Tongue (tissue), 2 donors: ENCODE data around the gene PTGIS. TPM values are rescaled to one million over a fixed set of nuclear protein-coding genes. Genes with fewer than 3 reads are reported as not detected.
A peak's percentile ranks its signal among the peaks of the same experiment; 100 is the strongest.

Source experiments
- DNase-seq: peaks from one replicate; pipeline ENCODE4 v3.0.0-alpha.2; 2015
- total RNA-seq: library from RNA; depleted of rRNA; stranded (reverse); fragments of >200 nt; gene quantifications from one replicate; pipeline ENCODE4 v1.2.3, GENCODE V29; 2014

PTGIS gene
- total RNA-seq, 1 donor from 2014 or later, result 27.7 TPM

DNA sequence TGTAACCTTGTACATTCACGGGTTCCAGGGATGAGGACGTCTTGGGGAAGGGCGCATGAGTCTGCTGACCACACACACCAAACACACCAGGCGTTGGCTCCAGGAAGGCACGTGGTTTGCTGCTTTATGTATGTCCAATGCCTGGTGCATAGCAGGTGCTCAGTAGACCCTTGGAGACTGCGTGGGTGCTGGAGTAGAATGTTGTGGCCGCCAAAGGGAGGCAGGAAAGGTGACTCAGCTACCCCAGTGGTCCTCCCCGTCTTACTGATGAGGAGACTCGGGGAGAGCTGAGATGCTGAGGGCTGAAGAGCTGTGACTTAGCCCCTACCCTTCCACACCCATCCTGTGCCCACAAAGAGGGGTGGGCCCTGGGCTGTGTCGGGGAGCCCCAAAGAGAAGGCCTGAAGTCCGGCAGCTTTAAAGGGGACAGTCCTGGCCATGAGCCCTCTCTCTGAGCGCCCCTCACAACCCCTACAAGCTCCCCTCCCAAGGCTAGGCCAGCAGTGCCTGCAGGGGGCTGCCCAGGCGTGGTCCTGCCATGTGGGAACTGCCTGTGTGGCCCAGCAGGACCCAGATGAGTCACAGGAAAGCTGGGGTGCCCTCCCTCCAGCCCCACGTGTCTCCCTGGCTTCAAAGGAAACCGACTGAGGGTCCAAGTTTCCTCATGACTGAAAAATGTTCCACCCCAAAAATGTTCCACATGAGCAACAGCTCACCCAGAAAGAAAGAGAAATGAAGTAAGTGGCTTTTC is 28.0 kb upstream of the PTGIS start:
- DNase-seq, result no peak

DNA sequence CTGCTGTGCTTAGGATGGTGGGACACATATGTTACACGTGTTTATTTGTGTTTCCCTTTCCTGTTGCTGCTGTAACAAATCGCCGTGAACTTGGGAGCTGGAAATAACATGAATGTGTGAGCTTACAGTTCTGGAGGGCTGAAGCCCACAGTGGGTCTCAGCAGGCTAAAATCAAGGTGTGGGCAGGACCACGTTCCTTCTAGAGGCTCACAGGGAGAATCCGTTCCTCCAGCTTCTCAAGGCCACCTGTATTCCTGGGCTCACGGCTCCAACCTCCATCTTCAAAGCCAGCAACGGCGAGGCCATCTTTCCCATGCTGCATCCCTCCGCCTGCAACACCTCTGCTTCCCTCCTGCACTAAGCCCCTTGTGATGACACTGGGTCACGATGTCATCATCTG is 27.4 kb upstream of the PTGIS start:
- no peak for DNase-seq

DNA sequence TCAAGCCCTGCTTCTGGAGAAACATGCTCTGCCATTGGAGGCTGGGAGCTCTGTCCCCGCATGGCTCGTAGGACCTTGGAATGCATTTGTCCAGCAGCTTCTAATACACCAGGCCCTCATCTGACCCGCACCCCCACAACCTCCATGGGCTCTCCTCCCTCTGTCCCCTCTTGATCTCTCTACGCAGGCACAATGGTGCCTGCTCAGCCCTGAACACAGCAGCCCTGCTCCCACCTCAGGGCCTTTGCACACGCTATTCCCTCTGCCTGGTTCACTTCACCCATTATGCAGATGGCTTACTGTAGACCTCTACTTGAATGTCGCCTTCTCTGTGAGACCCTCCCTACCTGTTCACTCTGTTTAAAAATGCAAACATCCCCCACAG is 27.0 kb upstream of the PTGIS start:
- no peak for DNase-seq

DNA sequence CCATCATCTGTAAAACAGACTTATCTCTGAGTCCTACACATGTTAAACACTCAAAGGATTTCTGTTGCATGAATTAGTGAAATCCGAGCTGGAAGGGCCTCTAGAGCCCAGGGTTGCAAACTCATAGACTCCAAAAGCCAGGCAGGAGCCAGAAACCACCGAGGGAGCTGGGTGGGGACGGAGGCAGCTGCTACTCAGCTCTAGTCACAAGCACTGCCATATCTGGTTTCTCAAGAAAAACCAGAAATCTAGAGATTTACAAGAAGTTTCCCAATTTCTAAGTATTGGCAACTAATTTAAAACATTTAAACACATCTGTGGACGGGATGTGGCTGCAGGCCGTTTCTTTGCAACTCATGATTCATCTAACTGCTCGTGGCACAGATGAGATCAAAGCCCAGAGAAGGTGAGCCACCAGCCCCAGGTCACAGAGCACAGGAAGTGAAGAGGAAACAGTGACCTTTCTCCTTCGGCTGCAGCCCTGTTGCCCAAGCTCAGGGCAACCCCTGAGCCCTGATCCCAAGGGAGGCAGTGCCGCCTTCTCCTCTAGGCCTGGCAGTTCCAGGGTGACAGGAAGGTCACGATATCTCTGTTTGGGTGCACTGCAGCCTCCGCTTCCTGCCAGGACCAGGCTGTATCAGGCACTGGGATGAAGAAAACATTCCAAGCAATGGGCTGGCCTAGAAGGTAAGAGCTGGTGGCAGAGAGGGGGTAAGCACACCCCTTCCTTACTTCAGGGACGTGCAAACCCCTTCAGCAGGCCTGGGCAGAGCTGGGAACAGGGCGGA is 26.4 kb upstream of the PTGIS start:
- DNase-seq, result peak; percentile 92

DNA sequence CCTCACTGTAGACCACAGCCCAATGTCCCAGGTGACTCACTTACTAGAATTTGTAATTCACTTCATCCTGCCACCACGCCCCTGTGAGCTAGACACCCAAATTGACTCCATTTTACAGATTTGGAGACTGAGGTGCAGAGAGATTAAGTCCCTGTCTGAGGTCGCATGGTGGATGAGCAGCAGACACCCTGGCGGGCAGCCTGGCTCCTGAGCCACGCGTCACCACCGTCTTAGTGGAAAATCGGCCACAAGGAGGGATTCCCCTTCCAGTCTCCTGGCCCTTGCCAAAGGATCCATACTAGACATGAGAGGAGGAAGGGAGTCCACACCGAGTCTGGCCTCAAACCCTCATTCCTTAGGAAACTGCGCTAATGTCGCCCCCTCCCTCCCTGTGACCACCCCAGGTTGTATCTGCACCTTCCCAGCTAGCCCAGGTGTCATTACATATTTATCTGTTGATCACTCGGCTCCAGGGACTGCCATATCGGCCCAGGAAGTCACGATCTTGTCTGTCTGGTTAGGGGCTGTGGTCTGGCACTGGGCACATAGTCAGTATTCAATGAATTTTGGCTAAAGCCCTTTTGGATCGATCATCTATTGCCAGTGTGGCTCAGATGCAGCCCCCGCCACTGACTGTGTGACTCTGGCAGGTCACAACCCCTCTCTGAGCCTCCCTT is 25.7 kb upstream of the PTGIS start:
- DNase-seq, result no peak

DNA sequence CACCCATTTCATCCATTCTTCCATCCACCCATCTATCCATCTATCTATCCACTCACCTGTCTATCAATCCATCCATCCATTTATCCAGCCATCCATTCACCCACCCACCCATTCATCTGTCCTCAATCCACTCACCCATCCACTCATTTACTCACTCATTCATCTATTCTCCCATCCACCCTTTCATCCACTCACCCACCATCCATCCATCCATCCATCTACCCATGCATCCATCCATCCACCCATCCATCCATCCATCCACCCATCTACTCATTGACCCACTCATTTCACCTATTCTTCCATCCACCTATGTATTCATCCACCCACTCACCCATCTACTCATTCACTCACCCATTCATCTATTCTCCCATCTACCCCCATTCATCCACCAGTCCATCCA is 24.2 kb upstream of the PTGIS start:
- DNase-seq, result no peak

DNA sequence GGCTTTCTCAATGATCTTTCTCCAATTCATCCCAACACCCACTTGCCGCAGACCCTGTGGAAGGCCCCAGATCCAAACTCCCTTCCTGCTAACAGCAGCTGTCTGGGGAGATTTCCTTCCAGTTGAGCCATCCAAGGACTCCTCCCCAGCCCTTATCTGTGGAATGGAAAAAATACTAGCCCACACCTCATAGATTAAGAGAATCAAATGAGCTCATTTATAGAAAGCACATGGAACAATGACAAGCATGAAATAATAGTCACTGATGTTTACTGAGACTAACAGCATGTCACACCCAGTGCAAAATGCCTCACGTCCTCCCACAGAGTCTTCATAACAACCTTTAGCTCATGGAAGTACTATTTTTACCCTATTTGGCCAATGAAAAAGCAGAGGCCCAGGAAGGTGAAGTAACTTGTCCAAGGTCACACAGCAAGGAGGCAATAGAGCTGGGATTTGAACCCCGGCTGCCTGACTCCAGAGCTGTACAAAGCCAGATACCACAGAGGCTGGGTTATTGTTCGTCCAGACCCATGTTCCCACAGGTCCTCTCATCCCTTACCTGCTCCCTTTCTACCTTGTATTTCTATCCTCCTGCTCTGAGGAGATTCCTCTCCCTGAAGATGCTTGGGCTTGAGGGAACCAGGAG is 23.4 kb upstream of the PTGIS start:
- peak; percentile 75 for DNase-seq

DNA sequence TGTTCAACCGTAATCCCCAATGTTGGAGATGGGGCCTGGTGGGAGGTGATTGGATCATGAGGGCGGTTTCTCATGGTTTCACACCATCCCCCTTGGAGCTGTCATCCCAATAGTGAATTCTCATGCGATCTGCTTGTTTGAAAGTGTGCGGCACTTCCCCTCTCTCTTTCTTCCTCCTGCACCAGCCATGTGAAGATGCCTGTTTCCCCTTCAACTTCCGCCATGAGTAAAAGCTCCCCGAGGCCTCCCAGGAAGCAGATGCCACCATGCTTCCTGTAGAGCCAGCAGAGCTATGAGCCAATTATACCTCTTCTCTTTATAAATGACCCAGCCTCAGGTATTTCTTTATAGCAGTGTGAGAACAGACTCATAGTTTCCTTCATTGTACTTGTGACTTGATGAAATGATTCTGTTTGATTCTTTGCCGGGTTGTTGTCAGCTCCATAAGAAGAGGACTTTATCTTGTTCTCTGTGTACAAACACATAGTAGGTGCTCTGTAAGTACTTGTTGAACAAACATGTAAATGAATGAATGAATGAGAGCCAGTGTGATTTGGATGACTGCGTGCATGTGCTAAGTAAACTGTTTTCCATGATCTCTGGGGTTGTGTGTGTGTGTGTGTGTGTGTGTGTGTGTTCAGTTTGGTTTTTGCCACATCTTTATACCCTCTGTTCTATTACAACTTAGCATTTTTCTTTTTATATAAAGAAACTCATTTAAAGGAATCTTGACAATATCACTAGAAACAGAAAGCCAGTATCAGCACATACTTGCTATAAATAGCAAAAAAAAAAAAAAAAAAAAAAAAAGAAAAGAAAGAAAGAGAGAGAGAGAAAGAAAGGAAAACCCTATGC is 22.5 kb upstream of the PTGIS start:
- DNase-seq, result no peak

DNA sequence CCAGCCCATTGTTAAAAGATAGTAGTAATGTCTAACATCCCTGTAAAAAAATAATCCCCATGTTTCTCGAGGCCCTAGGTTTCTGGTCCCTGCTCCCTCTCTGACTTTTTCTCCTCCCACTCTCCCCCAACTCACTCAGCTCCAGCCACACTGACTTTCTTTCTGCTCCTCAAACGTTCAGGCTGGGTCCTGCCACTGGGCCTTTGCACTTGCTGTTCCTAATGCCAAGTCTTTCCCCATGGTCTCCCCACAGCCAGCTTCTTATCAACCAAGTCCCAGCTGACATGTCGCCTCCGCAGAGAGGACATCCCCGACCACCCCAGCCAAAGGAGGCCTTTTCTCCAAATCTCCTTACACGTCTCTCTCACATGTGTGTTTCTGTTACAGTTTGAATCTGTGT is 21.8 kb upstream of the PTGIS start:
- no peak for DNase-seq

DNA sequence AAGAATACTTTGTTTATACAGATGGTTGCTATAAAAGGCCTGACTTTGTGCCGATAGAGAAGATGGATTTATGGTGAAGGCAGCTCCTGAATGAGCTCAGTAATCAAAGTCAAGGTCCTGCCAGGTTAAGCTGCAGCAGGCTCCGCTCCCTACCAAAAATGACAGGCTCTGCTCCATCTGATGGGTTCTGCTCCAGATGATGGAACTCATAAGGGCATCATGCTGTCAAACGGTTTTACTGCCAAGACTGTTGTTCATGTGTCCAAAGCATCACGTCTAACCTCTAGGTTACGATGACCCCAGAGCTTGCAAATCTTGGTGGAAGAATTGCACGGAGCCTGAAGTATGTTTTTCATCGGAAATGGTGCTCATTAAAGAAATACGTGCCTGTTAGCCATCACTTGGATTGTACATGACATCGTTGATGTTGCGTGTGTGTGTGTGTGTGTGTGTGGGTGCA is 19.2 kb upstream of the PTGIS start:
- DNase-seq, result peak; percentile 72

DNA sequence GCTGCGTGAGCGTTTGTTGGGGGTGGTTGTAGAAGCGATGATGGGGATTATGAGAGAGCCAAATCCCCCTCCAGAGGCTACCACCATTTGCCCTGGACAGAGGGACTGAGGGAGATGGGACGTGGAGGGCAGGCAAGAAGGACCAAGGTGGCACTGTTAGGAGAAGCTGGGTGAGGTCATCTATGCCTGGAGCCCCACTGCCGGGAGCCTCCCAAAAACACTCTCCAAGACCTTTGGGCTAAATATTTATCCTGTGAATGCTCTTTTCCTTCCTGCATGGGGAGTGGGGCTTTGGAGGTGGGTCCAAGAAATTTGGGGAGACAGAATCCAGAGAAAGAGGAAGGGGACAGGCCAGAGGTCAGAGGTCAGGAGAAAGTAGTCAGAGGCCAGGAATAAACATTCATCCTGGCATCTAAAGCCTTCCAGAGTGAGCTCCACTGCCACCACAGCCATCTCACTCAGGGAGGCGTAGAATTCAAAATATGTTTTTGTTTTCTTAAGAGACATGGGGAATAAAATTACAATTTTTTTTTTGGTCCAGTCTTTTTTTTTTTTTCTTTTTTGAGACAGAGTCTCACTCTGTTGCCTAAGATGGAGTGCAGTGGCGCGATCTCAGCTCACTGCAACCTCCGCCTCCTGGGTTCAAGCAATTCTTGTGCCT is 17.8 kb upstream of the PTGIS start:
- DNase-seq, result no peak

DNA sequence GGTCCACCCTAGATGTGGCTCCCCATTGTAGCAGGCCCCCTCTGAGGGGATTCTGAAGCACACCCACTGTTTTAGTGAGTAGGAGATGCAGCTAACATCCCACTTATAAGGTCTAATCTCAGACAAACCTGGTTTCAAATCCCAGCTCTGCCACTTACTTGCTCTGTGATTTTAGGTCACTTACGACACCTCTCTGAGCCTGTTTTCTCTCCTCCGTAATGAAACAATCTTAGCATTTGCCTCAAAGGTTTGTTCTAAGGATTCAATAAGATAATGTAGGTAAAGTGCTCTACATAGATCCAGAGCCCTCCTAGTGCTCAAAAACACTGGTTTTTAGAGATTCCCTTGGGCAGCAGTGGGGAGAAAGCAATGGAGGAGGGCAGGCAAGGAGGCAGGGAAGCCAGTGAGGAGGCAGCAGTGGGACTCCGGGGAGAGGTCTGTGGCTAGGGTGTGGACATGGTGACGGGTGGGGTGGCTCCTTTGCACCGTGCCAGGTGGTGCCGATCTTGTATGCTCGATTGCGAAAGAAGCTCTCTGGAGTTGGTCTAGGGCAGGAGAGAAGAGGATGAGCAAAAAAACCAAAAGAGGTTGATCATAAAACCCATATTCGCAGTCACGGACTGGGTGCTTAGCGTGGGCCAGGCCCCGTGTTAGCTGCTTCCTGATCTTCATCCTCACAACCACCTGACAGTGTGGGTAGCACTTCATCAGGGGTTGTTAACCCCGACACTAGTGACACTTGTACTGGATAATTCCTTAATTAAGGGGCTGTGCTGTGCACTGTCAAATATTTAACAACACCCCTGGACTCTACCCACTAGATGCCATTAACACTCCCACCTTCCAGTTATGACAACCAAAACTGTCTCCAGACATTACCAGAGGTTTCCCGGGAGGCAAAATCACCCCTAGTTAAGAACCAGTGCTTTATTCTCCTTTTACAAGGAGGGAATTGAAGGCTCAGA is 16.8 kb upstream of the PTGIS start:
- DNase-seq, result no peak

DNA sequence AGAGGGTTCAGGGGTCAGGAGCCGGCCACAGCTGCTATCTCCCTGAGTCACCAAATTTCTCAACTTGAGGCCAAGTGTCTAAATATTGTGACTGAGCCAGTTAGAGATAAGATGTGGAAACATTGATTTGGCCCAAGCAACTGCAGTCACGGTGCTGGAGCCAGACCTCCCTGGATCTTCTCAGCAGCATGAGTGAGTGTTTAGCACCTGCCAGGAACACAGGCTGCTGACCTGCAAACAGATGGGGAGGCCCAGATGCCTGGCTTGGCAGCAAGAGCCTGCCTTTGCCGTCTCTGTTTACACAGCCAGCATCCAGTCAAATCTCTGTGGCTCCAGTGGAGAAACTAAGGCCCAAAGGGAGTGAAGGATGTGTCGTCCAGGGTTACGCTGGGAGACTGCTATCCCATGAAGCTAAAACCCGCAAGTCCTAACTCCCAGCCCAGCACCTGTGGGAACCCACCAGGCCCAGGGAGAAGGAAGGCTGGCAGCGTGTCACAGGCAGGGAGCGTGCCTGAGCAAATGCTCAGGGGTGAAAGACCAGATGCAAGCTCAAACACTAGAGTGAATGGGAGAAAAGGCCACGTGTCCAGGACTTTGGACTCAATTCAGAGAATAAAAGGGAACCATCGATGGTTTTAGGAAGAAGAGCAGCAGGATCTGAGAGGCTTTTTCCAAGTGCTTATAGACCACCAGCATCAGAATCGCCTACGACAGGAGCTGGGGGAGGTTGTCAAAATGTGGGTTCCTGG is 15.9 kb upstream of the PTGIS start:
- peak; percentile 96 for DNase-seq

DNA sequence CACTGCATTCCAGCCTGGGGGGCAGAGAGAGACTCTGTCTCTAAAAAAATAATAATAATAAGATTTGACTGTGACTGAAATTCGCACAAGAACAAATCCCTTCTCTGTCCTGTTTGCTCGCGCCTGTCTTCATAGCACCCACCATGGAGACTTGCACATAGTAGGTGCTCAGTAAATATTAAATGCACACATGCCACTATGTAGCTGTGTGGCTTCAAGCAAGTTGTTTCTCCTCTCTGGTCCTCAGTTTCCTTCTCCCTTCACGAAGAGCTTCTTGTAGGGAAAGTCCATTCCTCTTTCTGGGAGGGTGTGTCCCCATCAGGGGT is 15.4 kb upstream of the PTGIS start:
- DNase-seq, result no peak

DNA sequence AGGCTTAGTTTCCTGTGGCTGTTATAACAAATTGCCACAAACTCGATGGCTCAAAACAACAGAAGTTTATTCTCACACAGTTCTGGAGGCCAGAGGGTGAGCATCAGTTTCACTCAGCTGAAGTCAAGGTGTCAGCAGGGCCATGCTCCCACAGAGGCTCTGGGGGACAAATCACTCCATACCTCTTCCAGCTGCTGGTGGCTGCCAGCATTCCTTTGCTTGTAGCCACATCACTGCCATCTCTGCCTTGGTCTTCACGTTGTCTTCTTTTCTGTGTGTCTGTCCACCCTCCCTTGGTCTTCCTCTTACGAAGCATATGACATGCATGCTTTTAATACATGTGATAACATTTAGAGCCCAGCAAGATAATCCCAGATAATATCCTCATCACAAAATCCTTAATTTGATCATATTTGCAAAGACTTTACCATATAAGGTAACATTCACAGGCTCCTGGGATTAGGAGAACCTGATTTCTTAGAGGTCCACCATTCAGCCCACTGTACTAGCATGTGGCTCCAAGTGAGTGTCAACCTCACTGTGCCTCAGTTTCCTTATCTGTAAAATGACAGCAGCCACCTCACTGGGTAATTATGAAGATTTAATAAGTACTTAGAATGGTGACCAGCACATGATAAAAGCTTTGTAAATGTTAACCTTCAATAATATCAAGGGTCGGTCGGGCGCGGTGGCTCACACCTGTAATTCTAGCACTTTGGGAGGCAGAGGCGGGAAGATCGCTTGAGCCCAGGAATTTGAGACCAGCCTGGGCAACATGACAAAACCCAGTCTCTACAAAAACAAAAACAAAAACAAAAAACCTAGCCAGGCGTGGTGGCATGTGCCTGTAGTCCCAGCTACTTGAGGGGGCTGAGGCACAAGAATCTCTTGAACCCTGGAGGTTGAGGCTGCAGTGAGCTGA is 14.7 kb upstream of the PTGIS start:
- no peak for DNase-seq

DNA sequence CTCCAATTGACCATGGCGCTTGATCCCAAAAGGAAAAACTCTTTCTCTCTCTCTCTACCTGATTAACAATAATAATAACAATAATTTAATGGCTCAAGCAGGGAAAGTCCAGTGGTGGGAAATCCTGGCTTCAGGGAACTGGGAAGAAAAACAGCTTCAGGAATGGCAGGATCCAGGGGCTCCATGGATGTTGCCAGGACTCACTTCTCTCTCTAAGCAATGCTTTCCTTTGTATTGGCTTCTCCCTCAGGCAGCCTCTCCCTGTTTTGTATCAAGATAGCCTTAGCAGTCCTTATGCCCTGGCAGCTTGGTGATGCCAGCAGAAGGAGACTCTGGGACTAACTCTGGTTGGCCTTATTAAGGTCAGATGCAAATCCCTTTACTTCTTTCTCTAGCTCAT is 13.5 kb upstream of the PTGIS start:
- no peak for DNase-seq

DNA sequence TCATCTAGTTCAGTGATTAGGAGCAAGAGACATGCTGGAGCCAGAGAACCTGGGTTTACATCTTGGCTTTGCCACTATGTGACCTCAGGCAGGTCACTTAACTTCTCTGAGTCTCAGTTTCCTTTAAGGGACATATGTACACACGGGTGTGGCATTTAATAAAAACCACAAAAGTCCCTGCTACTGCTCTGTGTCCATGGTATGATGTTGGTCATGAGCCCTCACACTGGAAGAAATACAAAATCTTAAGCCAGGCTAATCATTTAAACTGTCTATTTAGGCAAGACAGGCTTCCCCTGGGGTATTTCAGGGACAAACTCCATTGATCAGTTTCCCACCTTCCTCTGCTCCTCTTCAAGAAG is 12.9 kb upstream of the PTGIS start:
- DNase-seq, result no peak
